HepG2 (cell line): ENCODE measurements around the gene LCTL.

ENCODE experiments used
- JUN ChIP-seq: sonication (generic); formaldehyde crosslinking; IDR thresholded peaks from 2 replicates; pipeline ENCODE4 v1.4.0; 2020; ENCODE audit warnings: mild to moderate bottlenecking, missing genetic modification reagents
- NFE2L1 ChIP-seq: sonication (generic); formaldehyde crosslinking; IDR thresholded peaks from 2 replicates; pipeline ENCODE4 v1.4.0; 2020; ENCODE audit warnings: missing genetic modification reagents, mild to moderate bottlenecking, borderline replicate concordance
- NKX3-1 ChIP-seq: sonication (generic); formaldehyde crosslinking; IDR thresholded peaks from 2 replicates; pipeline ENCODE4 v1.5.0; 2020; ENCODE audit warnings: missing genetic modification reagents
- POLR2A ChIP-seq, 2 experiments: IDR thresholded peaks; 2 replicates each; pipeline ENCODE4 v1.6.1; 2011; ENCODE audit warnings: low read depth in 2 of 2, low read length in 2 of 2, mild to moderate bottlenecking in 1 of 2, moderate library complexity in 1 of 2; ENCODE audit not compliant: insufficient read depth in 1 of 2
- POLR2AphosphoS5 ChIP-seq: IDR thresholded peaks from 2 replicates; pipeline ENCODE4 v1.6.1; 2012; ENCODE audit warnings: low read depth, low read length
- RXRA ChIP-seq: sonication (generic); formaldehyde crosslinking; IDR thresholded peaks from 2 replicates; pipeline ENCODE4 v1.5.1; 2020; ENCODE audit warnings: missing genetic modification reagents
- SP1 ChIP-seq, 2 experiments: fragments of 450-650 bp in 1 of 2; sonication (generic) in 1 of 2; formaldehyde crosslinking in 1 of 2; IDR thresholded peaks; 2 replicates each; pipeline versions ENCODE4 v1.4.0 to v1.6.1; 2016 to 2020; ENCODE audit warnings: missing genetic modification reagents in 1 of 2
- THAP9 ChIP-seq: sonication (generic); formaldehyde crosslinking; IDR thresholded peaks from 2 replicates; pipeline ENCODE4; 2020; ENCODE audit warnings: missing genetic modification reagents, mild to moderate bottlenecking, borderline replicate concordance
- TF ChIP-seq, protein P1 (sequence below): sonication (generic); formaldehyde crosslinking; IDR thresholded peaks from 2 replicates; pipeline ENCODE4 v1.5.0; 2020; ENCODE audit warnings: mild to moderate bottlenecking, missing genetic modification reagents, moderate library complexity
- TF ChIP-seq, protein P2 (sequence below): sonication (generic); formaldehyde crosslinking; IDR thresholded peaks from 2 replicates; pipeline ENCODE4 v1.5.1; 2020; ENCODE audit warnings: missing genetic modification reagents, mild to moderate bottlenecking, borderline replicate concordance
- TF ChIP-seq, protein P3 (sequence below): IDR thresholded peaks from 2 replicates; pipeline ENCODE4 v1.6.1; 2012; ENCODE audit warnings: low read length, improper control_type of control experiment
- TF ChIP-seq, protein P4 (sequence below): sonication (generic); formaldehyde crosslinking; IDR thresholded peaks from 2 replicates; pipeline ENCODE4 v1.8.1; 2023; ENCODE audit warnings: missing genetic modification reagents, inconsistent platforms, borderline replicate concordance

GRCh38 chr15:66608881-66609280 is 43.1 kb upstream of the LCTL start:
- TF ChIP-seq, protein P1, sequence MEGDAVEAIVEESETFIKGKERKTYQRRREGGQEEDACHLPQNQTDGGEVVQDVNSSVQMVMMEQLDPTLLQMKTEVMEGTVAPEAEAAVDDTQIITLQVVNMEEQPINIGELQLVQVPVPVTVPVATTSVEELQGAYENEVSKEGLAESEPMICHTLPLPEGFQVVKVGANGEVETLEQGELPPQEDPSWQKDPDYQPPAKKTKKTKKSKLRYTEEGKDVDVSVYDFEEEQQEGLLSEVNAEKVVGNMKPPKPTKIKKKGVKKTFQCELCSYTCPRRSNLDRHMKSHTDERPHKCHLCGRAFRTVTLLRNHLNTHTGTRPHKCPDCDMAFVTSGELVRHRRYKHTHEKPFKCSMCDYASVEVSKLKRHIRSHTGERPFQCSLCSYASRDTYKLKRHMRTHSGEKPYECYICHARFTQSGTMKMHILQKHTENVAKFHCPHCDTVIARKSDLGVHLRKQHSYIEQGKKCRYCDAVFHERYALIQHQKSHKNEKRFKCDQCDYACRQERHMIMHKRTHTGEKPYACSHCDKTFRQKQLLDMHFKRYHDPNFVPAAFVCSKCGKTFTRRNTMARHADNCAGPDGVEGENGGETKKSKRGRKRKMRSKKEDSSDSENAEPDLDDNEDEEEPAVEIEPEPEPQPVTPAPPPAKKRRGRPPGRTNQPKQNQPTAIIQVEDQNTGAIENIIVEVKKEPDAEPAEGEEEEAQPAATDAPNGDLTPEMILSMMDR: no peak
- TF ChIP-seq POLR2AphosphoS5 (no peak), NFE2L1 (CRISPR knock-in tag) (no peak), JUN (CRISPR knock-in tag) (no peak), THAP9 (CRISPR knock-in tag) (no peak), SP1 (IDR thresholded peaks at IDR 0.05) (no peak), SP1 (CRISPR knock-in tag; IDR thresholded peaks at IDR 0.05) (no peak), POLR2A (IDR thresholded peaks at IDR 0.05; ENCODE audit: insufficient read depth in 1 of 2, low read depth in 2 of 2, low read length in 2 of 2) (no peak), RXRA (CRISPR knock-in tag) (no peak), NKX3-1 (CRISPR knock-in tag) (no peak)
- TF ChIP-seq, protein P2, sequence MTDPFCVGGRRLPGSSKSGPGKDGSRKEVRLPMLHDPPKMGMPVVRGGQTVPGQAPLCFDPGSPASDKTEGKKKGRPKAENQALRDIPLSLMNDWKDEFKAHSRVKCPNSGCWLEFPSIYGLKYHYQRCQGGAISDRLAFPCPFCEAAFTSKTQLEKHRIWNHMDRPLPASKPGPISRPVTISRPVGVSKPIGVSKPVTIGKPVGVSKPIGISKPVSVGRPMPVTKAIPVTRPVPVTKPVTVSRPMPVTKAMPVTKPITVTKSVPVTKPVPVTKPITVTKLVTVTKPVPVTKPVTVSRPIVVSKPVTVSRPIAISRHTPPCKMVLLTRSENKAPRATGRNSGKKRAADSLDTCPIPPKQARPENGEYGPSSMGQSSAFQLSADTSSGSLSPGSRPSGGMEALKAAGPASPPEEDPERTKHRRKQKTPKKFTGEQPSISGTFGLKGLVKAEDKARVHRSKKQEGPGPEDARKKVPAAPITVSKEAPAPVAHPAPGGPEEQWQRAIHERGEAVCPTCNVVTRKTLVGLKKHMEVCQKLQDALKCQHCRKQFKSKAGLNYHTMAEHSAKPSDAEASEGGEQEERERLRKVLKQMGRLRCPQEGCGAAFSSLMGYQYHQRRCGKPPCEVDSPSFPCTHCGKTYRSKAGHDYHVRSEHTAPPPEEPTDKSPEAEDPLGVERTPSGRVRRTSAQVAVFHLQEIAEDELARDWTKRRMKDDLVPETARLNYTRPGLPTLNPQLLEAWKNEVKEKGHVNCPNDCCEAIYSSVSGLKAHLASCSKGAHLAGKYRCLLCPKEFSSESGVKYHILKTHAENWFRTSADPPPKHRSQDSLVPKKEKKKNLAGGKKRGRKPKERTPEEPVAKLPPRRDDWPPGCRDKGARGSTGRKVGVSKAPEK: no peak
- TF ChIP-seq, protein P3, sequence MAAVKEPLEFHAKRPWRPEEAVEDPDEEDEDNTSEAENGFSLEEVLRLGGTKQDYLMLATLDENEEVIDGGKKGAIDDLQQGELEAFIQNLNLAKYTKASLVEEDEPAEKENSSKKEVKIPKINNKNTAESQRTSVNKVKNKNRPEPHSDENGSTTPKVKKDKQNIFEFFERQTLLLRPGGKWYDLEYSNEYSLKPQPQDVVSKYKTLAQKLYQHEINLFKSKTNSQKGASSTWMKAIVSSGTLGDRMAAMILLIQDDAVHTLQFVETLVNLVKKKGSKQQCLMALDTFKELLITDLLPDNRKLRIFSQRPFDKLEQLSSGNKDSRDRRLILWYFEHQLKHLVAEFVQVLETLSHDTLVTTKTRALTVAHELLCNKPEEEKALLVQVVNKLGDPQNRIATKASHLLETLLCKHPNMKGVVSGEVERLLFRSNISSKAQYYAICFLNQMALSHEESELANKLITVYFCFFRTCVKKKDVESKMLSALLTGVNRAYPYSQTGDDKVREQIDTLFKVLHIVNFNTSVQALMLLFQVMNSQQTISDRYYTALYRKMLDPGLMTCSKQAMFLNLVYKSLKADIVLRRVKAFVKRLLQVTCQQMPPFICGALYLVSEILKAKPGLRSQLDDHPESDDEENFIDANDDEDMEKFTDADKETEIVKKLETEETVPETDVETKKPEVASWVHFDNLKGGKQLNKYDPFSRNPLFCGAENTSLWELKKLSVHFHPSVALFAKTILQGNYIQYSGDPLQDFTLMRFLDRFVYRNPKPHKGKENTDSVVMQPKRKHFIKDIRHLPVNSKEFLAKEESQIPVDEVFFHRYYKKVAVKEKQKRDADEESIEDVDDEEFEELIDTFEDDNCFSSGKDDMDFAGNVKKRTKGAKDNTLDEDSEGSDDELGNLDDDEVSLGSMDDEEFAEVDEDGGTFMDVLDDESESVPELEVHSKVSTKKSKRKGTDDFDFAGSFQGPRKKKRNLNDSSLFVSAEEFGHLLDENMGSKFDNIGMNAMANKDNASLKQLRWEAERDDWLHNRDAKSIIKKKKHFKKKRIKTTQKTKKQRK: no peak
- TF ChIP-seq, protein P4, sequence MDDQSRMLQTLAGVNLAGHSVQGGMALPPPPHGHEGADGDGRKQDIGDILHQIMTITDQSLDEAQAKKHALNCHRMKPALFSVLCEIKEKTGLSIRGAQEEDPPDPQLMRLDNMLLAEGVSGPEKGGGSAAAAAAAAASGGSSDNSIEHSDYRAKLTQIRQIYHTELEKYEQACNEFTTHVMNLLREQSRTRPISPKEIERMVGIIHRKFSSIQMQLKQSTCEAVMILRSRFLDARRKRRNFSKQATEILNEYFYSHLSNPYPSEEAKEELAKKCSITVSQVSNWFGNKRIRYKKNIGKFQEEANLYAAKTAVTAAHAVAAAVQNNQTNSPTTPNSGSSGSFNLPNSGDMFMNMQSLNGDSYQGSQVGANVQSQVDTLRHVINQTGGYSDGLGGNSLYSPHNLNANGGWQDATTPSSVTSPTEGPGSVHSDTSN (CRISPR knock-in tag): no peak
